H1 (cell line): ENCODE measurements around the gene NUDT2. TPM values are rescaled to one million over a fixed set of nuclear protein-coding genes. Genes with fewer than 3 reads are reported as not detected.

Source experiments
- CBX5 ChIP-seq: fragments of 300-800, 300-1000 bp; sonication (generic); IDR thresholded peaks from 2 replicates; pipeline ENCODE4 v1.7.1; 2016; ENCODE audit warnings: antibody characterized with exemption, low read length, low read depth
- GTF2F1 ChIP-seq: IDR thresholded peaks from 2 replicates; pipeline ENCODE4 v1.6.1; 2012; ENCODE audit warnings: low read depth, low read length, improper control_type of control experiment, borderline replicate concordance
- NRF1 ChIP-seq: IDR thresholded peaks from 2 replicates; pipeline ENCODE4 v1.6.1; 2011; ENCODE audit warnings: mild to moderate bottlenecking, low read depth, low read length, improper control_type of control experiment
- RNF2 ChIP-seq: fragments of 200-900, 300-1000 bp; sonication (generic); IDR thresholded peaks from 2 replicates; pipeline ENCODE4 v1.7.1; 2016; ENCODE audit warnings: borderline replicate concordance, low read depth, mild to moderate bottlenecking, antibody characterized with exemption, low read length; ENCODE audit not compliant: poor library complexity, severe bottlenecking; ENCODE audit errors: missing control alignments
- TBP ChIP-seq: IDR thresholded peaks from 2 replicates; pipeline ENCODE4 v1.6.1; 2011; ENCODE audit warnings: low read depth, low read length, improper control_type of control experiment
- TEAD4 ChIP-seq: IDR thresholded peaks from 2 replicates; pipeline ENCODE4 v1.6.1; 2012; ENCODE audit warnings: low read depth, low read length, inconsistent platforms, mixed read lengths
- polyA plus RNA-seq, 7 experiments: library from polyadenylated mRNA; depleted of rRNA in 3 of 7; stranded (reverse) in 5 of 7; unstranded in 2 of 7; fragments of >200 nt in 5 of 7; fragments of 200-250 nt in 2 of 7; gene quantifications; 1 replicate in 5 of 7; 2 replicates in 1 of 7; 4 replicates in 1 of 7; pipeline versions ENCODE4 v1.2.1 to v1.2.3, GENCODE V29; 2011 to 2013; ENCODE audit warnings: missing spikeins in 2 of 7, mixed read lengths in 2 of 7
- total RNA-seq: library from RNA; stranded (reverse); fragmentation: NEBNext Ultra II Directional; extraction: Animal tissue kit (Norgen Biotek cat#: 25700); gene quantifications from 2 replicates; pipeline ENCODE4 v1.2.1, GENCODE V29; 2021
- TF ChIP-seq, protein P1 (sequence below), 3 experiments: IDR thresholded peaks; 1 replicate in 2 of 3; 2 replicates in 1 of 3; pipeline versions ENCODE4 v1.5.1 to v1.6.1; 2011; ENCODE audit warnings: low read length in 3 of 3, mild to moderate bottlenecking in 3 of 3, inconsistent platforms in 2 of 3, low read depth in 1 of 3, moderate library complexity in 1 of 3; ENCODE audit not compliant: insufficient read depth in 1 of 3; ENCODE audit errors: control extremely low read depth in 1 of 3

Gene NUDT2
- total and polyA plus RNA-seq, 2 of the 8 experiments (the other 6 are each of a cell fraction or from before 2014, with no cell fraction given), result 16.7 to 23.7 TPM

GRCh38 chr9:34310215-34310614, 19.2 kb upstream of the NUDT2 start (continued):
- TF ChIP-seq NRF1 (no peak), TEAD4 (no peak), CBX5 (no peak), RNF2 (no peak), TBP (no peak), GTF2F1 (no peak)
- TF ChIP-seq, protein P1, sequence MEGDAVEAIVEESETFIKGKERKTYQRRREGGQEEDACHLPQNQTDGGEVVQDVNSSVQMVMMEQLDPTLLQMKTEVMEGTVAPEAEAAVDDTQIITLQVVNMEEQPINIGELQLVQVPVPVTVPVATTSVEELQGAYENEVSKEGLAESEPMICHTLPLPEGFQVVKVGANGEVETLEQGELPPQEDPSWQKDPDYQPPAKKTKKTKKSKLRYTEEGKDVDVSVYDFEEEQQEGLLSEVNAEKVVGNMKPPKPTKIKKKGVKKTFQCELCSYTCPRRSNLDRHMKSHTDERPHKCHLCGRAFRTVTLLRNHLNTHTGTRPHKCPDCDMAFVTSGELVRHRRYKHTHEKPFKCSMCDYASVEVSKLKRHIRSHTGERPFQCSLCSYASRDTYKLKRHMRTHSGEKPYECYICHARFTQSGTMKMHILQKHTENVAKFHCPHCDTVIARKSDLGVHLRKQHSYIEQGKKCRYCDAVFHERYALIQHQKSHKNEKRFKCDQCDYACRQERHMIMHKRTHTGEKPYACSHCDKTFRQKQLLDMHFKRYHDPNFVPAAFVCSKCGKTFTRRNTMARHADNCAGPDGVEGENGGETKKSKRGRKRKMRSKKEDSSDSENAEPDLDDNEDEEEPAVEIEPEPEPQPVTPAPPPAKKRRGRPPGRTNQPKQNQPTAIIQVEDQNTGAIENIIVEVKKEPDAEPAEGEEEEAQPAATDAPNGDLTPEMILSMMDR (IDR thresholded peaks at IDR 0.05; ENCODE audit: control extremely low read depth in 1 of 3, insufficient read depth in 1 of 3, low read depth in 1 of 3, low read length in 3 of 3), result no peak
